Camera-type eye (tissue), 1 donor: ENCODE data around the gene PKM. TPM values are rescaled to one million over a fixed set of nuclear protein-coding genes. Genes with fewer than 3 reads are reported as not detected.

Source experiments
- total RNA-seq: library from RNA; depleted of rRNA; stranded (reverse); fragments of >200 nt; gene quantifications from one replicate; pipeline ENCODE4 v1.2.3, GENCODE V29; 2014

PKM gene
- 884 TPM for total RNA-seq

GRCh38 chr15:72231066-72231832 lies at the start of gene PKM:
TSS of gene PKM (minus strand) at chr15:72231190. CDS start at chr15:72219097, 12,093 bp downstream.

GRCh38 chr15:72272213-72272996 lies 41.4 kb upstream of the PKM start, which contains the start of gene PARP6:
TSS of gene PARP6 (minus strand) at chr15:72272554. CDS start at chr15:72267477, 5,077 bp downstream.

DNA sequence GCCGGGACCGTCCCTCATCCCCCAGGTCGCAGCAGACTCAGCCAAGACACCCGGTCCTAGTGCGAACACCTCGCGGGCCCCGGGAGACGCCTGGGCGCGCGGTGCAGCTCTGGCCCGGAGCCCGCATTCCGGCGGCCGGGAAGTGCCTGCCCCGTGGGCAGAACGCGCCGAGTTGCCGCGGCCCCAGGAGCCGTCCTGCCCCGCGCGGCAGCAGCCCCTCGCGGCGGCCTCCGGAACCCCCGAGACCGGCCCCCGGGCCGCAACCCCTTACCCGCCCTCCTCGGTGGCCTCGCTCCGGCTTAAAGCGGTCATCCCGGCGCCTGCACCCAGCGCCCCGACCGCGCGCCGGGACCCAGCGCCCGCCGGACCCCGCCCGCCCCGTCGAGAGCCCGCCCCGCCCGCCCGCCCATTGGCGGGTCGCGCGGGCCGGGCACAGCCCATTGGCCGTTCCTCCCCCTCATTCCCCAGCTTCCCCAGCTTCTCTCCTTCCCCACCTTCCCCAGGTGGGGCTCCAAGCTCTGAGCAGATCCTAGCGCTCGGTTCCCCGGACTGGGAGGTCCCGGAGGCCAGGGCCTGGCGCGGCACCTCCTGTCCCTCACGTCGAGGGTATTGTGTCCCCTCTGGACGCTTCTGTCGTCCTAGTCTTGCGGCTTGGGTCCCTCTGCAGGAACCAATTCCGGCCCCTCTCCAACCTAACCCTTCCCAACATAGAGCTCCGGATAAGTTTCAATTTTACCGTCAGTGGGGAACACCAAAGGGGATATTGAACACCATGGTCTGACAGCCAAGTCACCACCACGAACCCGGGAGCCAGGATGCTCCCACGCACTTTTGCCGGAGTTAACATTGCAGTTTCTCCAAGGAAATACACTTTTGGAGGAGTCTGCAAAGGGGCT lies 33.3 kb downstream of the PKM start, which contains the start of gene GRAMD2A:
TSS of gene GRAMD2A (minus strand) at position 328 of the 896 bp plus-strand sequence.

Other genes starting within 250 kb of the PKM start
- gene MYO9A, start 113.0 kb downstream of the PKM start, total RNA-seq = 120 TPM
- gene SENP8, start 112.8 kb downstream of the PKM start, total RNA-seq = 4.8 TPM
- gene GRAMD2A, start 33.4 kb downstream of the PKM start, total RNA-seq = 0.66 TPM
- gene PARP6, start 41.4 kb upstream of the PKM start, total RNA-seq = 71.6 TPM
- gene CELF6, start 89.0 kb upstream of the PKM start, total RNA-seq = 23.9 TPM
- 81.9 TPM for gene HEXA, start 144.8 kb upstream of the PKM start, total RNA-seq
- not detected for gene TMEM202, start 167.1 kb upstream of the PKM start, total RNA-seq
- 80.1 TPM for gene ARIH1, start 243.1 kb upstream of the PKM start, total RNA-seq